HepG2 (cell line): ENCODE measurements around the gene LECT2. TPM values are rescaled to one million over a fixed set of nuclear protein-coding genes. Genes with fewer than 3 reads are reported as not detected.

Experiments
- HMG20B ChIP-seq: conservative IDR thresholded peaks from 2 replicates; pipeline ENCODE4 v1.6.1; 2016; ENCODE audit warnings: missing genetic modification reagents, missing compliant biosample characterization
- IKZF4 ChIP-seq: sonication (generic); formaldehyde crosslinking; IDR thresholded peaks from 2 replicates; pipeline ENCODE4 v1.5.1; 2020; ENCODE audit warnings: borderline replicate concordance, mild to moderate bottlenecking, low read depth, missing genetic modification reagents; ENCODE audit errors: not compliant biosample characterization
- KLF13 ChIP-seq: sonication (generic); formaldehyde crosslinking; IDR thresholded peaks from 2 replicates; pipeline ENCODE4 v1.4.0; 2020; ENCODE audit warnings: mild to moderate bottlenecking, missing genetic modification reagents
- KLF16 ChIP-seq, 2 experiments: sonication (generic) in 1 of 2; formaldehyde crosslinking in 1 of 2; IDR thresholded peaks; 2 replicates each; pipeline versions ENCODE4 v1.6.1 to v1.8.0; 2016 to 2023; ENCODE audit warnings: missing genetic modification reagents in 2 of 2, missing compliant biosample characterization in 1 of 2
- MBD4 ChIP-seq: IDR thresholded peaks from 2 replicates; pipeline ENCODE4 v1.6.1; 2012; ENCODE audit warnings: low read length, inconsistent platforms, borderline replicate concordance
- MXI1 ChIP-seq: IDR thresholded peaks from 3 replicates; pipeline ENCODE4 v1.6.1; 2012; ENCODE audit warnings: low read depth, low read length, inconsistent platforms, borderline replicate concordance
- RNF219 ChIP-seq: sonication (generic); formaldehyde crosslinking; IDR thresholded peaks from 2 replicates; pipeline ENCODE4 v1.5.0; 2020; ENCODE audit warnings: mild to moderate bottlenecking, missing genetic modification reagents
- SRSF9 ChIP-seq: fragments of 200-400 bp; formaldehyde crosslinking; IDR thresholded peaks from 2 replicates; pipeline ENCODE4 v1.6.1; 2018; ENCODE audit warnings: borderline replicate concordance, mild to moderate bottlenecking, low read depth, low read length; ENCODE audit not compliant: insufficient read depth, poor library complexity, severe bottlenecking
- TRAFD1 ChIP-seq: sonication (generic); formaldehyde crosslinking; IDR thresholded peaks from 2 replicates; pipeline ENCODE4 v1.5.1; 2020; ENCODE audit warnings: missing genetic modification reagents, mild to moderate bottlenecking, borderline replicate concordance
- USF2 ChIP-seq, 2 experiments: sonication (generic) in 1 of 2; formaldehyde crosslinking in 1 of 2; IDR thresholded peaks; 2 replicates each; pipeline versions ENCODE4 v1.5.1 to v1.6.1; 2011 to 2020; ENCODE audit warnings: borderline replicate concordance in 1 of 2, low read depth in 1 of 2, low read length in 1 of 2, mild to moderate bottlenecking in 1 of 2, missing genetic modification reagents in 1 of 2, moderate library complexity in 1 of 2
- ZBTB42 ChIP-seq: sonication (generic); formaldehyde crosslinking; IDR thresholded peaks from 2 replicates; pipeline ENCODE4 v1.5.0; 2020; ENCODE audit warnings: mild to moderate bottlenecking, missing genetic modification reagents
- ZNF34 ChIP-seq: sonication (generic); formaldehyde crosslinking; IDR thresholded peaks from 2 replicates; pipeline ENCODE4 v1.4.0; 2020; ENCODE audit warnings: mild to moderate bottlenecking, missing genetic modification reagents, borderline replicate concordance
- ZNF569 ChIP-seq: sonication (generic); formaldehyde crosslinking; IDR thresholded peaks from 2 replicates; pipeline ENCODE4 v1.5.0; 2020; ENCODE audit warnings: mild to moderate bottlenecking, missing genetic modification reagents, moderate library complexity, borderline replicate concordance
- polyA plus RNA-seq, 8 experiments: library from polyadenylated mRNA; depleted of rRNA in 3 of 8; stranded (reverse) in 7 of 8; unstranded in 1 of 8; fragments of >200 nt; fragmentation: Illumina TruSeq in 4 of 8; extraction: Trizol in 4 of 8; gene quantifications; 2 replicates each; pipeline versions ENCODE4 v1.2.1 to v1.2.3, GENCODE V29; 2011 to 2016; ENCODE audit warnings: low read depth in 4 of 8, missing spikeins in 1 of 8, mixed read lengths in 1 of 8; ENCODE audit not compliant: insufficient read depth in 1 of 8
- total RNA-seq, 5 experiments: library from RNA; depleted of rRNA; stranded (reverse); fragments of >200 nt; fragmentation: Illumina TruSeq; extraction: Trizol; gene quantifications; 2 replicates each; pipeline ENCODE4 v1.2.3, GENCODE V29; 2016; ENCODE audit warnings: low read depth in 1 of 5
- TF ChIP-seq, protein P1 (sequence below): sonication (generic); formaldehyde crosslinking; IDR thresholded peaks from 2 replicates; pipeline ENCODE4 v1.9.0; 2021; ENCODE audit warnings: mild to moderate bottlenecking, missing genetic modification reagents

LECT2 gene
- total and polyA plus RNA-seq, 2 of the 13 experiments (the other 11 are each of a cell fraction or from before 2014, with no cell fraction given): not detected

GRCh38 chr5:135973323-135974020 lies 18.7 kb upstream of the LECT2 start (continued):
- TF ChIP-seq, protein P1, sequence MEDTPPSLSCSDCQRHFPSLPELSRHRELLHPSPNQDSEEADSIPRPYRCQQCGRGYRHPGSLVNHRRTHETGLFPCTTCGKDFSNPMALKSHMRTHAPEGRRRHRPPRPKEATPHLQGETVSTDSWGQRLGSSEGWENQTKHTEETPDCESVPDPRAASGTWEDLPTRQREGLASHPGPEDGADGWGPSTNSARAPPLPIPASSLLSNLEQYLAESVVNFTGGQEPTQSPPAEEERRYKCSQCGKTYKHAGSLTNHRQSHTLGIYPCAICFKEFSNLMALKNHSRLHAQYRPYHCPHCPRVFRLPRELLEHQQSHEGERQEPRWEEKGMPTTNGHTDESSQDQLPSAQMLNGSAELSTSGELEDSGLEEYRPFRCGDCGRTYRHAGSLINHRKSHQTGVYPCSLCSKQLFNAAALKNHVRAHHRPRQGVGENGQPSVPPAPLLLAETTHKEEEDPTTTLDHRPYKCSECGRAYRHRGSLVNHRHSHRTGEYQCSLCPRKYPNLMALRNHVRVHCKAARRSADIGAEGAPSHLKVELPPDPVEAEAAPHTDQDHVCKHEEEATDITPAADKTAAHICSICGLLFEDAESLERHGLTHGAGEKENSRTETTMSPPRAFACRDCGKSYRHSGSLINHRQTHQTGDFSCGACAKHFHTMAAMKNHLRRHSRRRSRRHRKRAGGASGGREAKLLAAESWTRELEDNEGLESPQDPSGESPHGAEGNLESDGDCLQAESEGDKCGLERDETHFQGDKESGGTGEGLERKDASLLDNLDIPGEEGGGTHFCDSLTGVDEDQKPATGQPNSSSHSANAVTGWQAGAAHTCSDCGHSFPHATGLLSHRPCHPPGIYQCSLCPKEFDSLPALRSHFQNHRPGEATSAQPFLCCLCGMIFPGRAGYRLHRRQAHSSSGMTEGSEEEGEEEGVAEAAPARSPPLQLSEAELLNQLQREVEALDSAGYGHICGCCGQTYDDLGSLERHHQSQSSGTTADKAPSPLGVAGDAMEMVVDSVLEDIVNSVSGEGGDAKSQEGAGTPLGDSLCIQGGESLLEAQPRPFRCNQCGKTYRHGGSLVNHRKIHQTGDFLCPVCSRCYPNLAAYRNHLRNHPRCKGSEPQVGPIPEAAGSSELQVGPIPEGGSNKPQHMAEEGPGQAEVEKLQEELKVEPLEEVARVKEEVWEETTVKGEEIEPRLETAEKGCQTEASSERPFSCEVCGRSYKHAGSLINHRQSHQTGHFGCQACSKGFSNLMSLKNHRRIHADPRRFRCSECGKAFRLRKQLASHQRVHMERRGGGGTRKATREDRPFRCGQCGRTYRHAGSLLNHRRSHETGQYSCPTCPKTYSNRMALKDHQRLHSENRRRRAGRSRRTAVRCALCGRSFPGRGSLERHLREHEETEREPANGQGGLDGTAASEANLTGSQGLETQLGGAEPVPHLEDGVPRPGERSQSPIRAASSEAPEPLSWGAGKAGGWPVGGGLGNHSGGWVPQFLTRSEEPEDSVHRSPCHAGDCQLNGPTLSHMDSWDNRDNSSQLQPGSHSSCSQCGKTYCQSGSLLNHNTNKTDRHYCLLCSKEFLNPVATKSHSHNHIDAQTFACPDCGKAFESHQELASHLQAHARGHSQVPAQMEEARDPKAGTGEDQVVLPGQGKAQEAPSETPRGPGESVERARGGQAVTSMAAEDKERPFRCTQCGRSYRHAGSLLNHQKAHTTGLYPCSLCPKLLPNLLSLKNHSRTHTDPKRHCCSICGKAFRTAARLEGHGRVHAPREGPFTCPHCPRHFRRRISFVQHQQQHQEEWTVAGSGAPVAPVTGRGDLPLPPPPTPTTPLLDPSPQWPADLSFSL (CRISPR knock-in tag): peak; percentile 90; the same call in 1 of the 2 replicates
- TF ChIP-seq IKZF4 (CRISPR knock-in tag): no peak
- peak in 1 of 2 experiments; percentile 70; a peak in 1 of 4 replicates for TF ChIP-seq KLF16 (CRISPR knock-in tag; IDR thresholded peaks at IDR 0.05)
- peak; percentile 39; the same call in 1 of the 2 replicates for TF ChIP-seq RNF219 (CRISPR knock-in tag)
- peak; percentile 75; the same call in 1 of the 2 replicates for TF ChIP-seq MBD4
- no peak for TF ChIP-seq KLF13
- TF ChIP-seq ZBTB42: peak; percentile 92; the same call in 1 of the 2 replicates
- TF ChIP-seq SRSF9: no peak
- no peak for TF ChIP-seq USF2 (IDR thresholded peaks at IDR 0.05; ENCODE audit: low read depth, low read length)
- no peak for TF ChIP-seq USF2 (CRISPR knock-in tag; IDR thresholded peaks at IDR 0.05; ENCODE audit: borderline replicate concordance)
- no peak for TF ChIP-seq TRAFD1 (CRISPR knock-in tag)
- TF ChIP-seq ZNF34 (CRISPR knock-in tag): peak; percentile 32; the same call in 1 of the 2 replicates
- peak; percentile 68; the same call in 1 of the 3 replicates for TF ChIP-seq MXI1
- TF ChIP-seq ZNF569 (CRISPR knock-in tag): no peak
- peak; percentile 71; the same call in 1 of the 2 replicates for TF ChIP-seq HMG20B
